Hippocampal formation (tissue), 2 donors: ENCODE results near the gene MEIOSIN.
"Not testable (repeated sequence)": the region's sequence is repeated elsewhere in the genome, so short reads cannot be mapped to it uniquely, and the experiment has no call there.

Experiments
- DNase-seq, 2 donors: peaks; one replicate each; lab custom pipeline; 2025; lab: John Stamatoyannopoulos, UW

MEIOSIN gene, protein sequence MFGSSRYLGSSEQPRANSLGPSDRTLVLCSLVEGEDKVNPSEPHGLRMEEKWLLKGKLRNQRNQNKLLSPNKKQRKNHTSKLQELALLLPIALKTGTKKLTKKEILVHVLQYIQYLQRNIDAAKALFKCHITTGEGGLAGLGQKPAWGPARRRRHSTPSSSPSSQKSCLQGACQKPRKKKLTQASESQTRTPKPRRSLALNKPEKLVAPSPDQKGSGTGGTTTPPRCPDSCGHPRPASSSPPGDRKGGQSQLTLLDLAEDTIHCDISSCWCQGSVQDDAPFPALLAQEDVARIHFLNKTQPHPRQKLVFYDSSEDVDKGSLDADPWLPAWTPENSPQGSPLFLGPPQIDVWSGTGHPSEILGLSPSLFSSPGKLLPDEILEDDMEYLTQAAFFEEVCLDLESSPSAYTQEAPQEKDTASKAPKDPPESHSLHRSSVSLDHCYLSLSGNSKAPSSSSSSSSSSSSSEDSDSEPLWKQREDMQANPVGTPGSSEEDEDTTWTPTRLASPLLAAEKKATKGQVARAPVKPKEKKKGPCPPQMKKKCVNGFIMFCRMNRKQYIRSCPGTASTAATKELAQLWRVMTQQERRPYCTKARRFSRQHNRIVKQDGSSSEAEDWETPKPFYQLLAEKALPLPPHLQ

GRCh38 chr19:45733160-45733810 is at the start of gene MEIOSIN:
MEIOSIN (plus strand) TSS chr19:45733439; CDS start chr19:45735377, 1,938 bp downstream.
- no peak for DNase-seq

DNA sequence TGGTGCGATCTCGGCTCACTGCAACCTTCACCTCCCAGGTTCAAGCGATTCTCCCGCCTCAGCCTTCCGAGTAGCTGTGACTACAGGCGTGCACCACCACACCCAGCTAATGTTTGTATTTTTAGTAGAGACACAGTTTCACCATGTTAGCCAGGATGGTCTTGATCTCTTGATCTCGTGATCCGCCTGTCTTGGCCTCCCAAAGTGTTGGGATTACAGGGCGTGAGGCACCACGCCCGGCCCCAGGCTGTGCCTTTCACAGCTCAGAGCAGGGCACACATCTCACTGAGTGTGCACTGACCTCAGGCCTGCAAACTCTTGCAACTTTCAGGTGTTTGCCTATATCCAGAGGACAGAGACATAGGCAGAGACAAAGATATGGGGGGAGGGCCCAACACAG is 48.2 kb upstream of the MEIOSIN start:
- DNase-seq = not testable (repeated sequence)

- DNase-seq = no peak
Observed at GRCh38 chr19:45687599-45687998, 45.6 kb upstream of the MEIOSIN start.

- DNase-seq = peak; percentile 92 to 94
Observed at GRCh38 chr19:45691516-45692186, 41.6 kb upstream of the MEIOSIN start, which contains the start of gene SNRPD2. SNRPD2 (minus strand) TSS chr19:45691953; CDS start chr19:45691888, 65 bp downstream.

DNA sequence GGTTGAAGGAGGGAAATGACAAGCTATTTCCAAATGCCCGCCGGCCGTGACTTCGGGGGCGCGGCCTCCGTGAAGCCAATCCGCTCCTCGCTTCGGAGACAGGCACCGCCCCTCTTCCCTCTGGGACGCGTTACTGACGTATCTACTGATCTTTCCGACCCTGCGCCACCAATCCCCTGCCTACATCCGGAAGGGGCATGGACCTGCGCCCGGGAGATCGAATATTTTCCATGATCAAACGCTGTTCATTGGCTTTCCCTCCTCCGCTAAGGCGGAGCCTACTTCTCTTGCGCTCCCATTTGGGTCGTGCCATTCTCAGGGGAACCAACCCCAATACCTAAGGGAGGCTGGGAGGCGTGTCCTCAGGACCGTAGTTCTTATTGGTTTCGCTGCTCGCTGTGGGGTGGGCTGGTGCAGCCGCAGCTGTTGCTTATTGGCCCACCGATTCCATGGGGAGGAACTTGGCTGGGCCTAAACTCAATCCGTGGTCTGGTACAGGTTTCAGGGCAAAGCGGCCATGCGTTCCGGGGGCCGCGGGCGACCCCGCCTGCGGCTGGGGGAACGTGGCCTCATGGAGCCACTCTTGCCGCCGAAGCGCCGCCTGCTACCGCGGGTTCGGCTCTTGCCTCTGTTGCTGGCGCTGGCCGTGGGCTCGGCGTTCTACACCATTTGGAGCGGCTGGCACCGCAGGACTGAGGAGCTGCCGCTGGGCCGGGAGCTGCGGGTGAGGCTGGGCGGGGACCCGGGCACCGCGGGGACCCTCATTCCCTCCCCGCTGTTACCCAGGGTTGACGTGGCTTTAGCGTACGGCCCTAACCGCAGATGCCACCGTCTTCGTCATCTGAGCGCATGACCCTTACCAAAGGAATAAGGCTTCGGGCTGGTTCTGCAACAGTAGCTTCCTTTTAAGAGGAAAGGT is 40.8 kb upstream of the MEIOSIN start, which contains the start of gene QPCTL:
QPCTL (plus strand) TSS at position 480 of the 919 bp plus-strand sequence; CDS start at position 518, 38 bp downstream.
- DNase-seq = peak; percentile 96 to 100

DNA sequence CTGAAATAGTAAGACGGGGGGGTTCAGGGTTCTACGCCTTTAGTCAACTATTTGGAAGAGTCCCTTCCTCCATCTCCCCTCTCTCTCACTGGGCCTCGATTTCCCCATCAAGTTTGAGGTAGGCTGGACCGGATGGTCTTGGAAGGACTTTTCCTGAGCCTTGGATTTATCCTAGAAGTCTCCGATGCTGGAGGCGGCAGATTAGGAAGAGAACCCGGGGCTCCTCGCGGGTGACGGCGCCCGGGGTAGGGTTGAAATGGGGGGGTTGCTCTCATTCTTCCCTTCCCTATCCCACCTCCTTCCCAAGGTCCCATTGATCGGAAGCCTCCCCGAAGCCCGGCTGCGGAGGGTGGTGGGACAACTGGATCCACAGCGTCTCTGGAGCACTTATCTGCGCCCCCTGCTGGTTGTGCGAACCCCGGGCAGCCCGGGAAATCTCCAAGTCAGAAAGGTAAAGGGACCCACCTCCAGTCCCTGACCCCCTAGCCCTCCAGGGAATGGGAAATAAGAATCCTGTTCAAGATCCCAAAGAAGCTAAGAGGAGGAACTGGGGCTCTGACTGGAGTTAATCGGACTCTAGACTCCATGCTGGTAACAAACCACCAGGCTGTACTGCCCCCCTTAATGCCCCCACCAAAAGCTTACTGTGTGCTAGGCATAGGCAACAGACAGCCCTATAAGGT is 40.0 kb upstream of the MEIOSIN start:
- DNase-seq = peak in 1 of 2 donors; percentile 51

DNA sequence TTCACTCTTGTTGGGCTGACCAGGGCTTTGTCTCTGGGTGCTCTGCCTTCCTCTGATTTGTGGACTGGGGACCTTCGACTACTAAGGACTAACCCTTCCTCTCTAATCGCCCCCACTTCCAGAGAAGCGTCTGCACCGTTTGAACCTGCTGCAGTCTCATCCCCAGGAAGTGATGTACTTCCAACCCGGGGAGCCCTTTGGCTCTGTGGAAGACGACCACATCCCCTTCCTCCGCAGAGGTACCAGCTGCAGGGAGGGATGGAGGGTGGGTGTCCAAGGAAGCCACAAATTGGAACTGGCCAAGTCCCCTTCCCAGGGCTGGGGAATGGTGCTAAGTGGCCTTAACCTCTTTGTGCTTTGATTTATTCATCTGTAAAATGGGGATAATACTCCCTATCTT is 31.6 kb upstream of the MEIOSIN start:
- DNase-seq = no peak

DNA sequence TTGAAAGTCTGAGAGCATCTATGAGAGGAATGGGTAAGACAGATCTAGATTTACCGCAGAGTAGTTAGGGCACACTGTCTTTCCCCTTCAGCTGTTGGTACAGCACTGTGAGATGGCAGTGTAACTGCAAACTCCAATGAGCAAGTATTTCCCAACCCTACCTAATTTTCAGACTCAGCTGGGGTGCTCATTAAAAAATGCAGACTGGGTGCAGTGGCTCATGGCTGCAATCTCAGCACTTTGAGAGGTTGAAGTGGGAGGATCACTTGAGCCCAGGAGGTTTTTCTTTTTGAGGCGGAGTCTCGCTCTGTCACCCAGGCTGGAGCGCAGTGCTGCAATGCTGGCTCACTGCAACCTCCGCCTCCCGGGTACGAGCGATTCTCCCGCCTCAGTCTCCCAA is 28.1 kb upstream of the MEIOSIN start:
- no peak for DNase-seq

DNA sequence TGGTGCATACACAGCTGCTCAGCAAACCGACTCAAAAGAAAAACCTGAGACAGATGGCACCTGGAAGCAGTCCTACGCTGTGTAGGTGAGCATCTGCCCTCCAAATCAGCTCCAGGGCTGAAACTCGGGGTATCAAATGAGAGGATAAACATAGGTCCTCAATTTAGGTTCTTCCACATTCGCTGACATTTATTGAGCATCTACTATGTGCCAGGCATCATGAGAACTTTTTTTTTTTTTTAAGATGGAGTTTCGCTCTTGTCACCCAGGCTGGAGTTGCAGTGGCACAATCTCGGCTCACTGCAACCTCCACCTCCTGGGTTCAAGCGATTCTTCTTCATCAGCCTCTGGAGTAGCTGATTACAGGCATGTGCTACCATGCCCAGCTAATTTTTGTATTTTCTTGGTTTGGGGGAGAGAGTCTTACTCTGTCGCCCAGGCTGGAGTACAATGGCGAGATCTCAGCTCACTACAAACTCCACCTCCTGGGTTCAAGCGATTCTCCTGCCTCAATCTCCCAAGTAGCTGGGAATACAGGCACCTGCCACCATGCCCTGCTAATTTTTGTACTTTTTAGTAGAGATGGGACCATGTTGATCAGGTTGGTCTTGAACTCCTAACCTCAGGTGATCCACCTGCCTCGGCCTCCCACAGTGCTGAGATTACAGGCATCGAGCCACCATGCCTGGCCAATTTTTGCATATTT is 27.4 kb upstream of the MEIOSIN start:
- no peak for DNase-seq

DNA sequence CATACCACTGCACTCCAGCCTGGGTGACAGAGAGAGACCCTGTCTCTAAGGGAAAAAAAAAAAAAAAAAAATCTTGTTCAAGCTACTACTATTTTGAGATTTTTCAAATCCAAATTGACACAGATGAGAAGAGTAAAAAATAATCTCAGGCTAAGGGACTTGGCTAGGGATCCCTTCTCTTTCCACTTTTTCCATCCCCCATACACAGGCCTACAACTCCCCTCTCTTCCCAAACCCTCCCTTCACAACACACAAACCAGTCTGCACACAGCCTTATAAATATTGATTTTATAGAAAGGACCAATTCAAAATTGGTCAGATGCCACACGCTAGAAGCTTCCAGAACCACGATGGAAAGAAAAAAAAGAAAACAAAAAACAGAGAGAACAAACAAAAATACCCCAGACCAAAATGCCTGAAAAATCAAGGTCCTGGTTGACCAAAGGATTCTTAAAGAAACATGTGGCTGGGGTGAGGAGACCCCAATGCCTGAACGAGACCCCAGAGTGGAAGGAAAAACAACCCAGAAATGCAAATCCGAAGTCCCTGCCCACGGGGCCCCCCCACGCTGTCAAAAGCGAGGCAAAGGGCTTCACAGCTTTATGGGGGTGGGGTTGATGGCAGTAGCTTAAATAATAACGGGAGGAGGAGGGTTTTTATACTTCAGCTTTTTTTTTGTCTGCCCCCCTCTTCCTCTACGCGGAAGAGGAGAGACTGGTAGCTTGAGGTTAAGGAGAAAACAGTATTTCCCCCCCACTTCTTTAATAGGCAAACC is 22.7 kb upstream of the MEIOSIN start:
- DNase-seq = no peak

- no peak for DNase-seq
Observed at GRCh38 chr19:45711851-45712698, 21.2 kb upstream of the MEIOSIN start.

- DNase-seq = no peak
Observed at GRCh38 chr19:45712699-45713067, 20.6 kb upstream of the MEIOSIN start.

DNA sequence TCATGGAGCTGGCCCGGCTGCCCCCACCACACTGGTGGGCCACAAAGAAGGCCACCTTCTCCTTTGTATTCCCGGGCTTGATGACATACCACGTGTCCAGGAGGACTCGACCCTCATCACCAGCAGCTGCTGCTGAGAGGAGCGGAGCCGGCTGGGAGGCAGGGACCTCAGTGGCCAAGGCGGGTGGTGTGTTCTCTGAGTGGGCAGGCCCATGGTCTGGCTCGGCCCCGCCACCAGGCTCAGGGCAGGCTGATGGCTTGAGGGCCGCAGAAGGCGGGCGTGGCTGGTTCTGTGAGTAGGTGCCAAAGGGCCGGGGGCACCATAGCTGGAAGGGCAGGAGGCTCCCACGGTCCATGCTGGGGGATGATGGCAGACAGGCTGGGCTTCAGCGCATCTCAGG is 20.1 kb upstream of the MEIOSIN start:
- no peak for DNase-seq

DNA sequence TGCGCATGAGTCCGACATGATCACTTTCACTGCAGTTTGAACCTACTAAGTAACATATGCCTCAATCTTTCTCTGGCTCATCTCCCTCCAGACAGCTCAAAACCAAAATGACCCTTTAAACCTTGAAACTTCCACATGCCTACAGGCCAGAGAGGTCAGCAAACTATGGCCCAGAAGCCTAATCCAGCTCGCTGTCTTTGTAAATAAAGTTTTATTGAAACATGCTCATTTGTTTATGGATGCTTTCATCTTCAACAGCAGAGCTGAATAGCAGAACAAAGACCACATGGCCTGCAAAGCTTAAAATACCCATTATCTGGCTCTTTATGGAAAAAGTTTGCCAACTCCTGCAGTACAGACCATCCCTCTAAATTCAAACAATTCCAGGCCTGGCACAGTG is 18.1 kb upstream of the MEIOSIN start:
- no peak for DNase-seq

- no peak for DNase-seq
Observed at GRCh38 chr19:45716359-45717130, 16.7 kb upstream of the MEIOSIN start.

GRCh38 chr19:45717131-45717982 is 15.9 kb upstream of the MEIOSIN start:
- DNase-seq = peak; percentile 98 to 99
